Peyer's patch (tissue), 4 donors: ENCODE measurements around the gene OR2T1. TPM values are rescaled to one million over a fixed set of nuclear protein-coding genes. Genes with fewer than 3 reads are reported as not detected.

Experiments used
- DNase-seq, 3 donors: peaks; one replicate each; pipeline ENCODE4 v3.0.0-alpha.2; 2017 to 2019
- H3K27ac ChIP-seq, 4 donors: fragments of 200-600 bp; sonication (generic); one replicate each; pipeline ENCODE4 v1.5.1; 2016 to 2019
- H3K27me3 ChIP-seq, 2 donors: fragments of 200-600 bp; sonication (generic); one replicate each; pipeline ENCODE4 v1.5.1; 2019
- H3K36me3 ChIP-seq, 3 donors: fragments of 200-600 bp; sonication (generic); one replicate each; pipeline ENCODE4 v1.5.1; 2016 to 2019
- H3K4me1 ChIP-seq, 4 donors: fragments of 200-600 bp; sonication (generic); one replicate each; pipeline ENCODE4 v1.5.1; 2016 to 2019
- H3K4me3 ChIP-seq, 4 donors: fragments of 200-600 bp; sonication (generic); 1 replicate in 3 of 4; 2 replicates in 1 of 4; pipeline ENCODE4 v1.5.1; 2016 to 2019; ENCODE audit warnings: mild to moderate bottlenecking in 1 of 4
- H3K9me3 ChIP-seq, 4 donors: fragments of 200-600 bp; sonication (generic); one replicate each; pipeline ENCODE4 v1.5.1; 2016 to 2019; ENCODE audit warnings: mild to moderate bottlenecking in 1 of 4
- POLR2A ChIP-seq, 2 donors: fragments of 450-650 bp; IDR thresholded peaks; one replicate each; pipeline ENCODE4 v1.5.1; 2017; ENCODE audit warnings: antibody characterized with exemption in 2 of 2, mild to moderate bottlenecking in 2 of 2, moderate library complexity in 2 of 2
- total RNA-seq, 4 donors: library from RNA; depleted of rRNA; stranded (reverse); fragments of >200 nt; gene quantifications; one replicate each; pipeline ENCODE4 v1.1.0, GENCODE V29; 2016
- TF ChIP-seq, protein P1 (sequence below), 6 experiments: fragments of 450-650 bp in 4 of 6; fragments of 200-600 bp in 2 of 6; sonication (generic) in 1 of 6; IDR thresholded peaks; one replicate each; pipeline ENCODE4 v1.5.1; 2017 to 2019; ENCODE audit warnings: antibody characterized with exemption in 6 of 6, mild to moderate bottlenecking in 3 of 6, moderate library complexity in 1 of 6

Gene OR2T1, protein sequence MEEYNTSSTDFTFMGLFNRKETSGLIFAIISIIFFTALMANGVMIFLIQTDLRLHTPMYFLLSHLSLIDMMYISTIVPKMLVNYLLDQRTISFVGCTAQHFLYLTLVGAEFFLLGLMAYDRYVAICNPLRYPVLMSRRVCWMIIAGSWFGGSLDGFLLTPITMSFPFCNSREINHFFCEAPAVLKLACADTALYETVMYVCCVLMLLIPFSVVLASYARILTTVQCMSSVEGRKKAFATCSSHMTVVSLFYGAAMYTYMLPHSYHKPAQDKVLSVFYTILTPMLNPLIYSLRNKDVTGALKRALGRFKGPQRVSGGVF
- total RNA-seq: not detected

- DNase-seq: no peak
- Histone ChIP-seq H3K4me1 (no peaks in the 10 kb centered on the region), H3K27ac (no peak within 1 kb of the TSS), H3K36me3 (no peaks in the 10 kb centered on the region), H3K27me3 (no peaks in the 10 kb centered on the region), H3K4me3 (no peak within 1 kb of the TSS), H3K9me3 (no peaks in the 10 kb centered on the region)
- TF ChIP-seq POLR2A (IDR thresholded peaks at IDR 0.05): no peak
Observed at GRCh38 chr1:248402748-248403147, at the start of gene OR2T1. OR2T1 (plus strand) TSS chr1:248403048; CDS start chr1:248406148, 3,100 bp downstream.

DNA sequence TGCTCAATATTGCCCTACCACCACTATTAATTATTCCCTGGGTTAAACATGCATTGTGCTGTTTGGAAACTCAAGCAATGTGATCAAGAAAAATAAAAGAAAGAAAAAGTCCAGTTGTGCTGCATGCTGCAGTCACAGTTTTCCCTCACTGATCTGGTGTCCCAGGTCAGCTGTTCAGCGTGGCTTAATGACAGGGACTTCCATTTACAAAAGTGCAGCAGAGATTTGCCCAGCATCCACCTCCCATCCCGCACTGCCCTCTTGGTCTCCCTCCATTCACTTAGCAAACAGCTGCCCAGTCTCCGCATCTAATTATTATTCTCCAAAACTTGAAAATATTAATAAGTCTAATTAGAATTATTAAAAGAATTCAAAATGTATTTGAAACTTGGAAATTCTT, 43.4 kb upstream of the OR2T1 start:
- H3K4me1 ChIP-seq: no peaks in the 10 kb centered on the region
- no peak overlapping the region for H3K4me3 ChIP-seq
- TF ChIP-seq, protein P1, sequence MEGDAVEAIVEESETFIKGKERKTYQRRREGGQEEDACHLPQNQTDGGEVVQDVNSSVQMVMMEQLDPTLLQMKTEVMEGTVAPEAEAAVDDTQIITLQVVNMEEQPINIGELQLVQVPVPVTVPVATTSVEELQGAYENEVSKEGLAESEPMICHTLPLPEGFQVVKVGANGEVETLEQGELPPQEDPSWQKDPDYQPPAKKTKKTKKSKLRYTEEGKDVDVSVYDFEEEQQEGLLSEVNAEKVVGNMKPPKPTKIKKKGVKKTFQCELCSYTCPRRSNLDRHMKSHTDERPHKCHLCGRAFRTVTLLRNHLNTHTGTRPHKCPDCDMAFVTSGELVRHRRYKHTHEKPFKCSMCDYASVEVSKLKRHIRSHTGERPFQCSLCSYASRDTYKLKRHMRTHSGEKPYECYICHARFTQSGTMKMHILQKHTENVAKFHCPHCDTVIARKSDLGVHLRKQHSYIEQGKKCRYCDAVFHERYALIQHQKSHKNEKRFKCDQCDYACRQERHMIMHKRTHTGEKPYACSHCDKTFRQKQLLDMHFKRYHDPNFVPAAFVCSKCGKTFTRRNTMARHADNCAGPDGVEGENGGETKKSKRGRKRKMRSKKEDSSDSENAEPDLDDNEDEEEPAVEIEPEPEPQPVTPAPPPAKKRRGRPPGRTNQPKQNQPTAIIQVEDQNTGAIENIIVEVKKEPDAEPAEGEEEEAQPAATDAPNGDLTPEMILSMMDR (IDR thresholded peaks at IDR 0.05): no peak
- TF ChIP-seq POLR2A (IDR thresholded peaks at IDR 0.05): no peak
- no peaks in the 10 kb centered on the region for H3K36me3 ChIP-seq
- H3K27ac ChIP-seq: no peak overlapping the region
- DNase-seq: no peak
- no peaks in the 10 kb centered on the region for H3K27me3 ChIP-seq
- H3K9me3 ChIP-seq: no peaks in the 10 kb centered on the region

DNA sequence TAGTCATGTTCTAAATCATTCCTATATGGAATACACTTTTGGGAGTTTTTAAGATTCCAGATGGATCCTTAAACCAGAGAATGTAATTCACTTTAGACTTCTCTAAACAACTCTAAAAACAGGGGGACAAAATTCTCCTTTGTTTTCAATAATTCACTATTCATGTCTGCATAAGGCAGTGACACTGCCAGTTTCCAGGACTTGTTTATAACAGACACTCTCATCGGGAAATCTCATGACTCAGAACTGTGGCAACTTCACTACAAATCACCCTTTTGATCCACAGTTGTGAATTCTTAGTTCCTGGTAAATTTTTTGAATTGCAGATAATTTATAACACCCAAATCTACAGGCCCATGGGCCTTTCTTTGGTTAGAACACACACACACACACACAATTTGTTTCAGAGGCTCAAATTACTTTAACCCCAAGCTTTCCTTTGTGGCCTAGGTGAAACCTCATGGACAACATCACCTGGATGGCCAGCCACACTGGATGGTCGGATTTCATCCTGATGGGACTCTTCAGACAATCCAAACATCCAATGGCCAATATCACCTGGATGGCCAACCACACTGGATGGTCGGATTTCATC, 41.6 kb upstream of the OR2T1 start, which contains the start of gene OR2T4:
OR2T4 (plus strand) TSS at position 545 of the 595 bp plus-strand sequence; CDS start at position 545, 0 bp downstream.
- no peaks in the 10 kb centered on the region for H3K9me3 ChIP-seq
- H3K27me3 ChIP-seq: no peaks in the 10 kb centered on the region
- no peak for DNase-seq
- TF ChIP-seq, protein P1 (IDR thresholded peaks at IDR 0.05): no peak
- no peak for TF ChIP-seq POLR2A (IDR thresholded peaks at IDR 0.05)
- H3K4me1 ChIP-seq: no peaks in the 10 kb centered on the region
- no peak within 1 kb of the TSS for H3K27ac ChIP-seq
- no peaks in the 10 kb centered on the region for H3K36me3 ChIP-seq
- H3K4me3 ChIP-seq: no peak within 1 kb of the TSS

DNA sequence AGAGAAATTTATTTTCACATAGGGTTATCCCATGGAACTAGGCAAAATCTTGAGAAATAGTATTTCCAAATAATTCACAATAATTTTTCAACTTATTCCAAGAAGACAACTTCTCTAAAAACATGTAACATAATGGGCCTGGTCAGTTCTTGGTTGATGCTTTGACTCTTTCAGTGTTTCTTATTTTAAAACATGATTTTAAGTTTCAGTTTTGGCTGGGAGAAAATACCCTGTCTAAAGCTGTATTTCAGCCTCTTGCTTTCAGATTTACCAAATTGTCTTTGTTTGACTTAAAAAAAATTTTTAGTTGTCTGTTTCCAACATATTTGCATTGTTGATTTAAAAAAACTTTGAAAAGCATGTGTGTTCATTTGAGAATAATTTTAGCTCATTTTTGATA, 36.2 kb upstream of the OR2T1 start:
- no peak for DNase-seq

DNA sequence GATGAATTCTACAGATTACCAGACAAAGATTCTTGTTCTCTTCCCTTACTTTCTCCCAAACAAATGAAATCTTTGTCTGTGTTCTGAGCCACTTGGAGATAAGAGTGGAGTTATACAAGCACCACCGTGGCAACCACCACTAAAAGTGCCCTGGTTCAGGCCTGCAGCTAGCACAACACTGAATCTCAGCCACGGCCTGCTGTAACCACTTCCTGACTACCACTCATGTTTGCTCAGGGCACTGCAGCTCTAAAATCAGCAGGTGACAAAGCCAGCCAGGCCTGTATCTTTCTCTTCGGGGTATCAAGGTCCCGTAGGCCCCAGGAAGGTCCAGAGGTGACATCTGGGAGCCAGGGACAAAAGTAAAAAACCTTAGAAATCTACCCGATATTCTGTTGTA, 30.5 kb upstream of the OR2T1 start:
- H3K4me3 ChIP-seq: no peak overlapping the region
- H3K4me1 ChIP-seq: no peaks in the 10 kb centered on the region
- no peak for DNase-seq
- TF ChIP-seq, protein P1 (IDR thresholded peaks at IDR 0.05): no peak
- TF ChIP-seq POLR2A (IDR thresholded peaks at IDR 0.05): no peak
- H3K9me3 ChIP-seq: no peaks in the 10 kb centered on the region
- no peaks in the 10 kb centered on the region for H3K36me3 ChIP-seq
- H3K27me3 ChIP-seq: no peaks in the 10 kb centered on the region
- H3K27ac ChIP-seq: no peak overlapping the region

More for the DNA sequence above, 36.2 kb upstream of the OR2T1 start:
- H3K36me3 ChIP-seq: no peaks in the 10 kb centered on the region
- no peak overlapping the region for H3K4me3 ChIP-seq
- TF ChIP-seq POLR2A (IDR thresholded peaks at IDR 0.05): no peak
- TF ChIP-seq, protein P1 (IDR thresholded peaks at IDR 0.05): no peak
- H3K9me3 ChIP-seq: no peaks in the 10 kb centered on the region
- no peak overlapping the region for H3K27ac ChIP-seq
- H3K4me1 ChIP-seq: no peaks in the 10 kb centered on the region
- no peaks in the 10 kb centered on the region for H3K27me3 ChIP-seq

GRCh38 chr1:248373761-248374160, 29.1 kb upstream of the OR2T1 start:
- Histone ChIP-seq H3K27me3 (no peaks in the 10 kb centered on the region), H3K9me3 (no peaks in the 10 kb centered on the region), H3K27ac (no peak overlapping the region), H3K36me3 (no peaks in the 10 kb centered on the region), H3K4me3 (no peak overlapping the region), H3K4me1 (no peaks in the 10 kb centered on the region)
- no peak for TF ChIP-seq POLR2A (IDR thresholded peaks at IDR 0.05)
- TF ChIP-seq, protein P1 (IDR thresholded peaks at IDR 0.05): no peak
- no peak for DNase-seq
